DOHH2 (cell line): ENCODE measurements around the gene ARID1B.

Experiments used
- CTCF ChIP-seq: fragments of 200-600 bp; sonication (generic); IDR thresholded peaks from one replicate; pipeline ENCODE4 v1.5.1; 2014; ENCODE audit warnings: antibody characterized with exemption, mild to moderate bottlenecking, low read depth, low read length; ENCODE audit not compliant: poor library complexity, severe bottlenecking
- EZH2phosphoT487 ChIP-seq: fragments of 200-600 bp; sonication (generic); IDR thresholded peaks from 2 replicates; pipeline ENCODE4 v1.6.1; 2017; ENCODE audit warnings: borderline replicate concordance, mild to moderate bottlenecking, antibody characterized with exemption, low read length, moderate library complexity, mixed read lengths

- no peak for TF ChIP-seq CTCF
- TF ChIP-seq EZH2phosphoT487, result no peak
These were observed 17.6 kb downstream of the ARID1B start for GRCh38 chr6:156794546-156795354.
